HG02885 (cell line): ENCODE measurements around the gene UPP2.

Experiments used
- ATAC-seq: cut with Tn5 transposase; IDR thresholded peaks from one replicate; pipeline ENCODE4 v1.9.1; 2021; ENCODE audit warnings: mild to moderate bottlenecking; ENCODE audit not compliant: unreplicated experiment, poor library complexity

Gene UPP2

DNA sequence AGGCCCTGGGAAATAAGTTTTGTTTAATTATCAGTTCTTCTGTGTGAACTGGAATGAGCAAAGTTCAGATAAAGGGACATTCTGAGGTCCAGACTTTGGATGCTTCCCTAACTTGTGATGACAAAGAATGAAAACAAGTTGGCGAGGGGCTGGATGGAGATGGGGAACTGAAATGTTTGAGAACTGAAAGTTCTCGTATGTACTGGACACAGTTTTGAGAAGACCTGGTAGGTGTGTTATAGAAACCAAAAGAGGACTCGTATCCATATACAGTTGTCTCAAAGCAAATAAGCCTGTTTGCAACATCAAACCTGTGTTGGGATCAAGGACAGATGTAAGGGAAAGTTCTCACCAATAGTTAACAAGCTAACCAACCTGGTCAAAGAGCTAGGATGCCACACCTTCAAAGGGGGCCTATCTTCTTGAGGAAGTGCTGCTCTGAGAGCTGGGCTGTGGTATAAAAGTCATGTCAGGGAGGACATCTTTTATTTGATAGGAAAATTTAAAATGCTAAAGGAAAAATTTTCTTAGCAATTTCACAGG is at the start of gene UPP2:
UPP2 (plus strand) TSS at position 493 of the 543 bp plus-strand sequence. CDS start 188 bp downstream, outside the sequence.
- no peak for ATAC-seq

DNA sequence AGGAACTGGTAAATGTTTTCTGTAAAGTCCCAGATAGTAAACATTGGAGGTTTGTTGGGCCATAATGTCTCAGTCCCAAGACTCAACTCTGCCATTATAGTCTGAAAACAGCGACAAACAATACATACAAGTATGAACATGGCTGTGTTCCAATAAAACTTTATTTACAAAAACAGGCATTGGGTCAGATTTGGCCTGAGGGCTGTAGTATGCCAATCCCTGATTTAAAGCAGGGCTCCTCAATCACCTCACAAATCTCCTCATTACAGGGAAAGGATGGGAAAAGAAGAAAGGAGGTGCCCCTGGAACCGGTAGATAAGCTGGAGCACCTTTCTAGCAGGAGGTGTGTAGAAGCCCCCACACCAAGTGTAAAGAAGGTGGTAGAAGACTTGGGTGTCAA is 48.9 kb upstream of the UPP2 start:
- ATAC-seq = no peak

DNA sequence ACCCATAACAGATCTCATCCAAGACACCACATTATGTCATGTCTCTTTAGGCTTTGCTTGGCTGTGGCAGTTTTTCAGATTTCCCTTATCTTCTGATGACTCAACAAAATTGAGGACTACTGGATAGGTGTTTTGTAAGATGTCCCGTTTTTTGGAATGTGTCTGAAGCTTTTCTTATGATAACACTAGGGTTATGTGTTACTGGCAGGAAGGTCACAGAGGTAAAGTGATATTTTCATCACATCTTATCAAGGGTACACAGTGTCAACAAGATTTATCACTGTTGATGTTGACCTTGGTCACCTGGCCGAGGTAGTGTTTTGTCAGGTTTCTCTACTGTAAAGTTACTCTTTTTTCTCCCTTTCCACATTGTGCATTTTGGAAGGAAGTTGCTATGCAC is 44.8 kb upstream of the UPP2 start:
- ATAC-seq = no peak

DNA sequence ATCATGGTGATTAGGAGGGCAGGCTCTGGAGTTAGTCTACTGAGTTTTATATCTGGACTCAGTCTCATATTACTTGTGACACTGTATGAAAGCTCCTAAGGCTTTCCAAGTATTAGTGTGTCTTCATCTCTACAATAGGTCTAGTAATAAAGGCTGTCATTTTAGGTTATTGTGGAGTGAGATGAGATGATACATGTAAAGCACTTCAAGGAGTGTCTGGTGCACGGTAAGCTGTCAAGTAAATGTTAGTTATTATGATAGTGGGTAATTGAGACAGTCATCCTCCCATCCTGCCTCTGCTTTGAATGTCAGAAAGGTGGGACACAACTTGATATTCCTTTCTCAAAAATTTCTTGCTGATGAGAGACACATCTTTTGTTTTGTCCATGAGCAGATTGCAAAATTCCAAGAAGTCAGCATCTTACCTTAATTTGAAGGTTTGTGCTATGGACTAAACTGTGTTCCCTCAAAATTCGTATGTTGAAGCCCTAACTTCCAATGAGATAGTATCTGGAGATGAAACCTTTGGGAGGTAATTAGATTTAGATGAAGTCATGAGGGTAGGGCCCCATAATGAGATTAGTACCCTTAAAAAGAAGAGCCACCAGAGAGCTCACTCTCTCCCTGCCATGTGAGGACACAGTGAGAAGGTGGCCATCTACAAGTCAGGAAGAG is 41.4 kb upstream of the UPP2 start:
- ATAC-seq = no peak

DNA sequence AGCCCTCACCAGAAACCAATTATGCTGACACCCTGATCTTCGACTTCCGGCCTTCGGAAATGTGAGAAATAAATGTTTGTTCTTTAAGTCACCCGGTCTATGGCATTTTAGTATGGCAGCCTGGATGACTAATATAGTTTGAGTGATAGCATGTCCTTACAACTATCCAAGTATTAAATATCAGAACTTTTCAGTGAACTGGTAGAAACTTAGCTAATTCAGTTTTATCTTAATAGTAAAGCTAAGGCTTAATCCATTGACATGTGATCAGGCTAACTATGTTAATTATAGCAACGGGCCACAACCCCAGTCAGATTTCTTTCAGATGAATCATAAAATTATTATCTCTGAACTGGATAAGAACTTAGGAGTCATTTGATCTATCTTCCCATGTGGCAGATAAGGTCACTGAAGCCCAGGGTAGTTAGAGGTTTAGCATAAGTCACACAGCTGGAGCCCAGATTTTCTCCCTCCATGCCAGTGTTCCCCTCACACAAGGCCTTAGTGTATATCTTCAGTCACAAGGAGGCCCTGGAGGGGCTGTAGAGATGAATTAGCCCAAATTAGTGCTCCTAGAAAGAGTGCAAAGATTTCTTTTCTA is 40.7 kb upstream of the UPP2 start:
- ATAC-seq = no peak

DNA sequence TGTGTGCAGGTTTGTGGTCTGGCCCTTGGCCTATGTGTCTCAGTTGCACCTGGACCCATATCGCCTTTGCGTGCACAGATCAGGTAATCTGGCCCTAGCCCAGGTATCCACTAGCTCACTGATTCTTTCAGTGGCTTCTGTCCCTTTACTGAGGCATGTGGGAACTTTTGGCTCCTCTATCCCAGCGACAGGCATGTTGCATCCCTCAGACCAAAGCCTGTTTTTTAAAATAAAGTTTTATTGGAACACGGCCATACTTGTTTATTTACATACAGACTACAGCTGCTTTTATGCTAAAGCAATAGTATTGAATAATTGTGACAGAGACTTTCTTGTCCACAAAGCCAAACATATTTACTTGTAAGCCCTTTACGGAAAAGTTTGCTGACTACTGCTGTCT is 39.9 kb upstream of the UPP2 start:
- no peak for ATAC-seq

DNA sequence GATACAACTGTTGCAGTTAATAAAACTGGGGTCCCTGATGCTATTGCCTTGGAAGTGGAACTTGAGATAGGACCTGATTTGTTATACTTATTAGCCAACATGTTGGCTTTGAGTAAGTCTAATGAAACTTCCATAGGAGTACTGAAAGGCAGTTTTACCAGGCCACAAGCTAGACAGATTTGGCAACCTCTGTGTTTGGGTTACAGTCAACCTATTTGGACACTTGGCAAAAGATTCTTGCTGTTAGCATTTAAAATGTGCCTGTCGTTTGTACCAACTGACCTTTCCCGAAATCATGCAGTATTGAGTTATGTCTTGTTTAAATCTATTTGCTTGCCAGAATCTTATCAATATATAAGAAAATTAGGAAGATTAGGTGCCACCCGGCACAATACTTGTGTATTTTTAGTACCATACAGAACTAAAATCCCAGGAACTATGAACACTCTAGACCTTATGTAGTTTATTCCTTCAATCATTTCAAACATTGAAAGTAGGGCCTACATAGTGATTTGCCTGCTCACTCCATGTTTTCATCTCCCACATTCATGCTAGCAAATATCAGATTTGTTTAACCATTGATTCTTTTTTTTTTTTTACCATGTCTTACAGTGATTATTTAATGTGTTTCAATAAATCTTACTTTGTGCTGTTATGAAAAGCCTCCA is 35.5 kb upstream of the UPP2 start:
- ATAC-seq = no peak

DNA sequence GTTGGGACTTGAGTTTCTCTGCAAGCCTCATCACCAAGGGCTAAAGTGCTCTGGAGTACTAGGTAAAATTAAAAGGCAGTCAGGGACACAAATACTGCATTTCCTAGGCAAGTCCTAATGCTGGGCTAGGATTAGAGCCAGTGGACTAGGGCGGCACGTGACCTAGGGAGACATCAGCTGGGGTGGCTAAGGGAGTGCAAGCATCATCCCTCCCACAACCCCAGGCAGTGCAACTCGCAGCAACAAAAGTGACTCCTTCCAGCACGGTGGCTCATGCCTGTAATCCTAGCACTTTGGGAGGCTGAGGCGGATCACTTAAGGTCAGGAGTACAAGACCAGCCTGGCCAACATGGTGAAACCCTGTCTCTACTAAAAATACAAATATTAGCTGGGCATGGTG is 30.7 kb upstream of the UPP2 start:
- no peak for ATAC-seq

DNA sequence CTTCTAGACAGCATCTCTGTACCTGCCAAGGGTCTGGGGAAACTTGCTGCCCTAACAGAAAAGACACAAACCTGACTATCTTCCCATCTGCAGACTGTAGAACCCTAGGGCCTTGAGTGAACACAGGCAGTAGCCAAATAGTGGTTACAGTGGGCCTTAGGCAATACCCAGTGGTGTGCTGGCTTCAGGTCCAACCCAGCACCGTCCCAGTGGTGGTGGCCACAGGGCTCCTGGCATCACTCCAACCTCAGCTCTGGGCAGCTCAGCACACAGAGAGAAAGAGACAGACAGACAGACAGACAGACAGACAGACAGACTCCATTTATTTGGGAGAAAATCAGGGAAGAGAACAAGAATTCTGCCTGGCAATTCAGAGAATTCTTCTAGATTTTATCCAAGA is 29.3 kb upstream of the UPP2 start:
- no peak for ATAC-seq

DNA sequence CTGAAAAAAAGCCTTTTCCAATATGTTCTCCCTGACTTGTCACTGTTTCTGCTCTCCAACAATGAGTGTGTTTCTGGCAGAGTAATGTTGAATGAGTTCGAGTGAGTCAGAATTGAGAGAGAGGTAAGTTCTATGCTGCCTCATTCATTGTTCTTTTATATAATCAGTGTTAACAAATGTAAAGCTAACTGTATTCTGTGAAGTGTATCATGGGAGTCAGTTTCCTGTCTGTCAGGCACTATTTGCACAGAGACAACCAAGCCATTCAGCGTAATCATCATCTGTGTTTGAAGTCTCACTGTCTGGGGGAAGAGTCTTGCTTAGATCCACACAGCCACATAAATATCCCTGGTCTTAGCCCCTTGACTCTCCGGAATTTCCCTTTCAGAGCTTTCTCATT is 22.0 kb upstream of the UPP2 start:
- ATAC-seq = no peak

DNA sequence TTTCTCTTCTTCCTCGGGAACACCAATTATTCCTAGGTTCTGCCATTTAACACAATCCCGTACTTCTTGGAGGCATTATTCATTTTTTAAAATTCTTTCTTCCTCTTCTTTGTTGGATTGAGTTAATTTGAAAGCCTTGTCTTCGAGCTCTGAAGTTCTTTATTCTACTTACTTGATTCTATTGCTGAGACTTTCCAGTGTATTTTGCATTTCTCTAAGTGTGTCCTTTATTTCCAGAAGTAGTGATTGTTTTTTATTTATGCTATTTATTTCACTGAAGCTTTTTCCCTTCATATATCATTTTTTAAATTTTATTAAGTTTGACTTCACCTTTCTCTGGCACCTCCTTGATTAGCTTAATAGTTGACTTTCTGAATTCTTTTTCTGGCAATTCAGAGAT is 13.6 kb upstream of the UPP2 start:
- no peak for ATAC-seq

DNA sequence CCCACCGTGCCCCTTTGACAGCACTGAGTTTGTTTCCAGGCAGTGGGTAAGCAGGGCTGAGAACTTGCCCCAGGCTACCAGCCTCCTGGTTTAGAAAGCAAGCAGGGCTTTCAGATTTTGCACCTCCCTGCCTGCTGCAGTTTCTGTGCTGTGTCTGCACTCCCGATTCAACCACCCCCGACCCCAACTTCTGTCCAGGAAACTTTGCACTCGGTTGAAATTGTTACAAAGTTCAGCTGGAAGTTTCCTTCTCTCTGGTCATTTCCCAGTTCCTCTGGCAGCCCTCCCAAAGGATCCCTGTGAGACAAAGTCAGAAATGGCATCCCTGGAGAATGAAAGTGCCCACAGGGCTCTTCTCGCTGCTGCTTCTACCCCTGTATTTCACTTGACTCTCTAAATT is 12.4 kb upstream of the UPP2 start:
- no peak for ATAC-seq

DNA sequence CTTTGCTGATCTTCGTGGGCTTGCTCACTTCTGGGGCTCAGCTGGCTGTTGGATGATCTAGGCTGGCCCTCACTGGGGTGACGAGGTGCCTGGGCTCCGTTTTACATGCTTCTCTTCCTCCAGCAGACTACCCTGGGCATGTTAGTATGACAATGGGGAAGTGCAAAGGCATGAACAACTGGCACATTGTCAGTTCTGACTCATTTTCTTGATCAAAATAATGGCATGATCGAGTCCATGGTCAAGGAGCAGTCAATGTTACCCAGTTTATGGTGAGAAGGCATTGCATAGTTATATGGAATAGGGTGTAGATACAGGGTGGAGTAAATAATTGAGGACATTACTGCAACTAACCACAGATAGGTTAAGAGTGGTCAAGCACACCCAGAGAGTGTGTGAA is 10.0 kb upstream of the UPP2 start:
- no peak for ATAC-seq

DNA sequence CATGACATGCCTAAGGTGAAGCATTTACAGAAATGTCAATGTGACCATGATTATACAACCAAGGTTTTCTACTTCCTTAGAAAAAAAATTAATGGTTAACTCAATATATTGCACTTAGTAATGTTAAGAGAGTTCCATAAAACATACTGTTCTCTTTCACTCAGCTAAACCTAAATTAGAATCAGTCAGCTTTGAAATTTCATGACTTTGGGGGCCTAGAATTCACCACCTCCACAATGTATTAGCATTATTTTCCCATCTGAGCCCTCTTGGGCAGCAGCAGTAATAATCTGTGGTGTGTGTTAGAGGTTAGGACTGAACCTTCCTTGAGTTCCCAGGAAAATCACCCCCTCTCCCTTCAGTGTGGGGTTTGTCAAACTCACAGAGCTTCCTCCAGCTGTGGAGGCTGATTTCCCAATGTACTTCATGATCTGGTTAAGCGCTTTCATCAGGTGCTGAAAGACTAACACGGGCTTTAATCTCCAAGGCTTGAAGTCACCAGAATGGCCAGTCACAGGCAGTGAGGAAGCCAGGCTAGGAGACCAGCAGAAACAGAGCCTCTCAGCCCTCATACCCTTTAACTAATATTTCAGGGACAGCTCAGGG is 7.1 kb upstream of the UPP2 start:
- no peak for ATAC-seq

DNA sequence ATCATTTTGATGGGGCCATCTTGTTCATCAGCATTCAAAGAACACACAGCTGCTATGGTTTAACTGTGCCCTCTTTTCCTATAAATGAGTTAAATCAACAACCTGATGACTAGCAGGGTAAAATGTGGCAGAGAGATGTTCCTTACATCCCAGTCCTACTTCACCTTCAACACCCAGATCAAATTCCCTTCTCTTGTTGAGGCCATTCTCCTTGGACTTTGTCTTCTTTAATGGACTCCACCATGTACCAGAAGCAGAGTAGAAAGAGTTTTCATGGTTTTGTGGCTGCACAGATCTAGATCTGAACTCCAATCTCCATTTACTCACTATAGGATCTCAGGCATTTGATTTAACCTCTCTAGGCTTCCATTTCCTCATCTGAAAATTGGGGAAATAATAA is 6.4 kb upstream of the UPP2 start:
- no peak for ATAC-seq

DNA sequence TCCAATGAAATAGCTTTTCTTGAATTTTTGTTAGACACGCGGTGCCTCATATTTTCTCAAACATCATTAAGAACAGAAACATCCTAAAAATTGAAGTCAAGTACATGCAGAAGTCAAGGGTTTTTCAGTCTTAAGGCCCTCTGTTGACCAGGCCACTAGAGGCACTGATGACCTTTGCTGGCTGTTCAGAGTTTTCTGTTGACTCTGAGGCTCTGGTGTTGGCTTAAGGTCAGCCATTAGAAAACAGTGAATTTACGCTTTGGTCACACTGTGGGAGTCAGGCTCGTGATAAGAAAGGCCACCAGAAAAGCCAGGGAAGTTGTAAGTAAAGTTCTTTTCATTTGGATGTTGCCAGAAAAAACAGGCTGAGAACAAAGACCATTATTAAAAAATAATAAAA is 5.8 kb upstream of the UPP2 start:
- ATAC-seq = no peak

DNA sequence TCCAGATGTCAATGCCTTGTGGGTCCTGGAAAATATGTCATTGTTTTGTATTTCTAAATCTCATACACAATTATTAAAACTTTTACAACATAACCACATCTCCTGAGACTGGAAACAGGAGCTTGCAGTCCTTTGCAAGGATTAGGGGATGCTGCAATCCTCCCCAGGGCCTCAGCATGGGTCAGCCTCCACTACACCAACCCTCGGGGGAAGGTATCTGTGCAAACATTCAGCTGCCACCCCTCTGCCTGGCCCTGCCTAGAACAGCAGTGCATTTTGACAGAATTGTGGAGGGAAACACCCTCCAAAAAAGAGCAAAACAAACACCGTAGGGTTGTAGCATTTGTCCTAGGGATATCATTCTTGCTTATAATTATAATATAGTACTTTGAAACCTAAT is 4.2 kb upstream of the UPP2 start:
- ATAC-seq = no peak

DNA sequence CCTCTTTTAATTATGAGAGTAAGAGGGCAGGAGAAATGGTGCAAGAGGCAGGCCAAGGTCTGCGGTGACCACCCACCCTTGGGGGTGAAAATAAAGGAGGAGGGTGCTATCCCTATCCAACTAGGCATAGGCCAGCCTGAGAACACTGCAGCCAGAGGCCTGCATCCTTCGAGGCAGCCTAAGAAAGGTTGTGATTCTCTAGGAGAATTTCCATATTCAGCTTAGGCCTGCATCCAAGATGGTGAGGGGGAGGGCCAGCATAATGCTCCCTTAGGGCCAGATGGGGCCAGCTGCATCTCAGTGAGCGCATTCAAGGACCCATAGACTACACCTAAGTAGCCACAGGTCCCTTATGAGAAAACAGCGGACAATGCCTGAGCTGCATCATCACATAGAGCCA is 3.5 kb upstream of the UPP2 start:
- no peak for ATAC-seq

DNA sequence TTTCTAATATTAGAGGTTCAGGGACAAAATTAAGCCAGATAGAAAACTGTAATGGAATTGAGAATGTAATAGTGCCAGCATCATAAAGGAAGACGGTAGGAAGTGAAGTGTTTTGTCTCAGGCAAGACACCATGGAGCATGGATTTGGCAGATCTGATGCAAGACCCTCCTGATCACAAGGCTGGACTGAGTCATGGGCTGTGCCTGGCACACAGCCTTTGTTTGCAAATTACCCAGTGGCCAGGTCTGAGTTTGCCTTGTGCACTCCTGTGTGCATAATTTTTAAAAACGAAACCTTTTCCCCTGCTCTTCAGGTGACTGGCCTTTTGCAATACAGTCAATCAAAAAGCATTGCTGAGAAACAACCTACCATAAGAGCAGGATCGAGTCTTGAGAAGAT is 2.0 kb upstream of the UPP2 start:
- no peak for ATAC-seq

DNA sequence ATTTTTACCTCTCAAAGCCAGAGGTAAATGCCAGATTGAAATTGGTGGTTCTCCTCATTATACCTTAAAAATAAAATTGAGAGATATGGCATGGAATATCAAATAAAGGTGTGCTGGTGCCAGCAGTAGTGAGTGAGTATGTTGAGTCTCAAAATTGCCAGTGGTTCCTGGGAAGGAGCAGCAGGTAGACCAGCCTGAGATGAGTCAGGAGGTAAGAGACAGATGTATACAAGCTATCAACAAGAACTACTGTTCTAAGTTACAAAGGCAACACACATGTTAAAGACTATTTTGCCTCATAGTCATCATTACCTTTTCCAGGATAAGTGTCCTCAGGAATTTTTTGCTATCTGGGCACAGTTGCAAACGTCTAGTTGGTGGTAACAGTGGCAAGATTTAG is 1.3 kb upstream of the UPP2 start:
- ATAC-seq = no peak

DNA sequence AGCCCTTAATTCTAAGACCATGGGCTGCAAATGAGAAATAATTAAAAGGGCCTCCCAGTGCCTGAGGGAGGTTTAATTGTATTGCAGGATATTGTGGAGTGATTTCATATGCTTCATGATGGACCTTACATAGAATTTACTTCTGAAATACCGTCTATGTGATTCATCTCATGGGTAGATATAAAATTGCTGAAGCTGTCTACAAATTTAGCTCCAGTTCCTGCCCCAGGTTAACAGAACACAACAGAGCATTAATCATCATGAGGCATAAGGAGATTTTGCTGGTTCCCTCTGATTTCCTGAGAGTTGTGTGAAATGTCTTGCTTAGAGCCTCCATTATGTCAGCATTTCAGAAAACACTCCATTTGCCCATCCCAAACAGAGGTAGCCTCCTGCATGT is 770 bp downstream of the UPP2 start:
- no peak for ATAC-seq
